ENCODE measurements around the gene EEF1G. TPM values are rescaled to one million over a fixed set of nuclear protein-coding genes. Genes with fewer than 3 reads are reported as not detected.

Gene EEF1G
- total RNA-seq, 1 donor from 2014 or later = 1,298 TPM

GRCh38 chr11:62610814-62611704 is 37.4 kb upstream of the EEF1G start:
- H3K79me2 ChIP-seq (ENCODE audit: insufficient read depth, low read length) = peaks cover 9% of the 10 kb centered on the region
- TF ChIP-seq EZH2 (IDR thresholded peaks at IDR 0.05; ENCODE audit: insufficient read depth, low read length) (no peak), CTCF (IDR thresholded peaks at IDR 0.05; ENCODE audit: insufficient read depth, low read depth, low read length) (no peak)
- H3K4me3 ChIP-seq (ENCODE audit: insufficient read depth, low read depth, low read length) = peak overlapping the region; percentile 82
- no peak for DNase-seq (ENCODE audit: low read depth)
- no peaks in the 10 kb centered on the region for H3K9me3 ChIP-seq (ENCODE audit: insufficient read depth, low read depth, low read length)
- H3K4me1 ChIP-seq (ENCODE audit: insufficient read depth, low read length) = peaks cover 11% of the 10 kb centered on the region
- Mint-ChIP-seq H3K36me3 (ENCODE audit: low read depth, unreplicated experiment) (peaks cover 15% of the 10 kb centered on the region), H3K27me3 (ENCODE audit: low read depth, unreplicated experiment) (no peaks in the 10 kb centered on the region), H3K27ac (ENCODE audit: unreplicated experiment) (peak overlapping the region; percentile 89), H3K4me1 (ENCODE audit: low read depth, unreplicated experiment) (peaks cover 14% of the 10 kb centered on the region), H3K9me3 (ENCODE audit: unreplicated experiment) (no peaks in the 10 kb centered on the region), H3K4me3 (ENCODE audit: unreplicated experiment) (peak overlapping the region; percentile 98)
- H3K36me3 ChIP-seq (ENCODE audit: insufficient read depth, low read length) = peaks cover 8% of the 10 kb centered on the region
- H3K4me2 ChIP-seq (ENCODE audit: low read length) = peak overlapping the region; percentile 96
- FAIRE-seq = no peak
- H4K20me1 ChIP-seq (ENCODE audit: insufficient read depth, low read length) = peaks cover 6% of the 10 kb centered on the region
- no peaks in the 10 kb centered on the region for H3K27me3 ChIP-seq (ENCODE audit: insufficient read depth, low read length)
- no peak overlapping the region for H3K27ac ChIP-seq (ENCODE audit: low read depth, low read length)
- H3K9ac ChIP-seq (ENCODE audit: low read length) = peak overlapping the region; percentile 87
- H2AFZ ChIP-seq (ENCODE audit: low read depth, low read length) = peak overlapping the region; percentile 63

GRCh38 chr11:62610403-62610802 is 36.7 kb upstream of the EEF1G start:
- Histone ChIP-seq H3K27me3 (ENCODE audit: insufficient read depth, low read length) (no peaks in the 10 kb centered on the region), H3K4me1 (ENCODE audit: insufficient read depth, low read length) (peaks cover 11% of the 10 kb centered on the region), H3K36me3 (ENCODE audit: insufficient read depth, low read length) (peaks cover 8% of the 10 kb centered on the region), H3K27ac (ENCODE audit: low read depth, low read length) (no peak overlapping the region), H3K79me2 (ENCODE audit: insufficient read depth, low read length) (peaks cover 9% of the 10 kb centered on the region), H3K4me2 (ENCODE audit: low read length) (no peak overlapping the region), H4K20me1 (ENCODE audit: insufficient read depth, low read length) (peaks cover 6% of the 10 kb centered on the region), H3K9ac (ENCODE audit: low read length) (no peak overlapping the region), H3K4me3 (ENCODE audit: insufficient read depth, low read depth, low read length) (no peak overlapping the region), H3K9me3 (ENCODE audit: insufficient read depth, low read depth, low read length) (no peaks in the 10 kb centered on the region), H2AFZ (ENCODE audit: low read depth, low read length) (no peak overlapping the region)
- DNase-seq (ENCODE audit: low read depth) (no peak), FAIRE-seq (no peak)
- no peaks in the 10 kb centered on the region for H3K27me3 Mint-ChIP-seq (ENCODE audit: low read depth, unreplicated experiment)
- H3K36me3 Mint-ChIP-seq (ENCODE audit: low read depth, unreplicated experiment) = peaks cover 15% of the 10 kb centered on the region
- H3K27ac Mint-ChIP-seq (ENCODE audit: unreplicated experiment) = no peak overlapping the region
- TF ChIP-seq CTCF (IDR thresholded peaks at IDR 0.05; ENCODE audit: insufficient read depth, low read depth, low read length) (no peak), EZH2 (IDR thresholded peaks at IDR 0.05; ENCODE audit: insufficient read depth, low read length) (no peak)
- peak overlapping the region; percentile 72 for H3K4me3 Mint-ChIP-seq (ENCODE audit: unreplicated experiment)
- H3K4me1 Mint-ChIP-seq (ENCODE audit: low read depth, unreplicated experiment) = peaks cover 14% of the 10 kb centered on the region
- no peaks in the 10 kb centered on the region for H3K9me3 Mint-ChIP-seq (ENCODE audit: unreplicated experiment)

GRCh38 chr11:62608776-62609175 is 35.1 kb upstream of the EEF1G start:
- Histone ChIP-seq H3K36me3 (ENCODE audit: insufficient read depth, low read length) (peaks cover 8% of the 10 kb centered on the region), H3K9me3 (ENCODE audit: insufficient read depth, low read depth, low read length) (no peaks in the 10 kb centered on the region), H4K20me1 (ENCODE audit: insufficient read depth, low read length) (peaks cover 6% of the 10 kb centered on the region), H3K9ac (ENCODE audit: low read length) (no peak overlapping the region), H3K79me2 (ENCODE audit: insufficient read depth, low read length) (peaks cover 9% of the 10 kb centered on the region), H3K27me3 (ENCODE audit: insufficient read depth, low read length) (no peaks in the 10 kb centered on the region), H2AFZ (ENCODE audit: low read depth, low read length) (no peak overlapping the region), H3K27ac (ENCODE audit: low read depth, low read length) (no peak overlapping the region), H3K4me2 (ENCODE audit: low read length) (no peak overlapping the region), H3K4me3 (ENCODE audit: insufficient read depth, low read depth, low read length) (no peak overlapping the region), H3K4me1 (ENCODE audit: insufficient read depth, low read length) (peaks cover 11% of the 10 kb centered on the region)
- FAIRE-seq (no peak), DNase-seq (ENCODE audit: low read depth) (no peak)
- no peak for TF ChIP-seq CTCF (IDR thresholded peaks at IDR 0.05; ENCODE audit: insufficient read depth, low read depth, low read length)
- no peak for TF ChIP-seq EZH2 (IDR thresholded peaks at IDR 0.05; ENCODE audit: insufficient read depth, low read length)
- Mint-ChIP-seq H3K27me3 (ENCODE audit: low read depth, unreplicated experiment) (no peaks in the 10 kb centered on the region), H3K36me3 (ENCODE audit: low read depth, unreplicated experiment) (peaks cover 20% of the 10 kb centered on the region), H3K4me1 (ENCODE audit: low read depth, unreplicated experiment) (peaks cover 13% of the 10 kb centered on the region), H3K4me3 (ENCODE audit: unreplicated experiment) (peak overlapping the region; percentile 6), H3K9me3 (ENCODE audit: unreplicated experiment) (no peaks in the 10 kb centered on the region), H3K27ac (ENCODE audit: unreplicated experiment) (no peak overlapping the region)
